Ishikawa (cell line): ENCODE results near the gene ETV6.

Experiments used
- NFIC ChIP-seq: IDR thresholded peaks from 2 replicates; pipeline ENCODE4 v1.6.1; 2012
- TF ChIP-seq, protein P1 (sequence below): IDR thresholded peaks from 2 replicates; pipeline ENCODE4 v1.6.1; 2012; ENCODE audit warnings: low read depth, mild to moderate bottlenecking

DNA sequence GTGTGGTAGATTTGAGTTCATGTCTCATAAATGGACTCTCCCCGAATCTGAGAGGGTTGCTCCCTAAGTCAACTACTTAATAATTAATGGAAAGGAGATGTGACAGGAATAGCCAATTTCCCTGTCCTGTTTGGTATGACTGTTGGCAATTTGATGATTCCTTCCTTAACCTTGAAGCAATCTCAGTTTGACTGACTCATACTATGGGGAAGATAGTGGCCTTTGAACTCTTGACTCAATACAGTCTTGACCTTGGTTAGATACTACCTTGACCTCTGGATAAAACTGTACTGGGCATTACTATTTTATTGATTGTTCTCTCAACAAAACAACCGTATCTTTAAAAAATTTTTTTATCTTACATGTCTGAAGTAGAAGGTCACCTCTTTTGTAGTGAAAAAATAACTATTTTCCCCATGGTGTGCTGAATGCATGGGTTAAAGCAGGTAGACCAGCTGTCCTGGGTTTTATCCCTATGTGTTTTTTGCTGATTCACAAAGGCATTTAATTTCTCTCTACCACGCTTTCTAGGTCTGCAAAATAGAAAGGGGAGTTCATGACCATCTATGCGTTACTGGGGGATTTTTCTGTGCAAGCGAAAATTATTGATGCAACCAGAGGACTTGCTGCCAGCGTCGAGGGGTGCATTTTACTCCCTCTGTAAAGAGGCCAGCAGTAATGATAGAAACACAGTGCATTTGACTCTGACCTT, 80.1 kb downstream of the ETV6 start:
- TF ChIP-seq, protein P1, sequence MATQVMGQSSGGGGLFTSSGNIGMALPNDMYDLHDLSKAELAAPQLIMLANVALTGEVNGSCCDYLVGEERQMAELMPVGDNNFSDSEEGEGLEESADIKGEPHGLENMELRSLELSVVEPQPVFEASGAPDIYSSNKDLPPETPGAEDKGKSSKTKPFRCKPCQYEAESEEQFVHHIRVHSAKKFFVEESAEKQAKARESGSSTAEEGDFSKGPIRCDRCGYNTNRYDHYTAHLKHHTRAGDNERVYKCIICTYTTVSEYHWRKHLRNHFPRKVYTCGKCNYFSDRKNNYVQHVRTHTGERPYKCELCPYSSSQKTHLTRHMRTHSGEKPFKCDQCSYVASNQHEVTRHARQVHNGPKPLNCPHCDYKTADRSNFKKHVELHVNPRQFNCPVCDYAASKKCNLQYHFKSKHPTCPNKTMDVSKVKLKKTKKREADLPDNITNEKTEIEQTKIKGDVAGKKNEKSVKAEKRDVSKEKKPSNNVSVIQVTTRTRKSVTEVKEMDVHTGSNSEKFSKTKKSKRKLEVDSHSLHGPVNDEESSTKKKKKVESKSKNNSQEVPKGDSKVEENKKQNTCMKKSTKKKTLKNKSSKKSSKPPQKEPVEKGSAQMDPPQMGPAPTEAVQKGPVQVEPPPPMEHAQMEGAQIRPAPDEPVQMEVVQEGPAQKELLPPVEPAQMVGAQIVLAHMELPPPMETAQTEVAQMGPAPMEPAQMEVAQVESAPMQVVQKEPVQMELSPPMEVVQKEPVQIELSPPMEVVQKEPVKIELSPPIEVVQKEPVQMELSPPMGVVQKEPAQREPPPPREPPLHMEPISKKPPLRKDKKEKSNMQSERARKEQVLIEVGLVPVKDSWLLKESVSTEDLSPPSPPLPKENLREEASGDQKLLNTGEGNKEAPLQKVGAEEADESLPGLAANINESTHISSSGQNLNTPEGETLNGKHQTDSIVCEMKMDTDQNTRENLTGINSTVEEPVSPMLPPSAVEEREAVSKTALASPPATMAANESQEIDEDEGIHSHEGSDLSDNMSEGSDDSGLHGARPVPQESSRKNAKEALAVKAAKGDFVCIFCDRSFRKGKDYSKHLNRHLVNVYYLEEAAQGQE: no peak
- no peak for TF ChIP-seq NFIC
